ENCODE data around the gene TMEM191C.
"Not testable (repeated sequence)": the region's sequence is repeated elsewhere in the genome, so short reads cannot be mapped to it uniquely, and the experiment has no call there.

- not testable (repeated sequence) for TF ChIP-seq CTCF (IDR thresholded peaks at IDR 0.05; ENCODE audit: low read length); EZH2 (IDR thresholded peaks at IDR 0.05; ENCODE audit: borderline replicate concordance, low read length)
Measured at GRCh38 chr22:21435998-21436810, 31.0 kb upstream of the TMEM191C start.
